IMR-90 (cell line): ENCODE data around the gene ADRA2C. TPM values are rescaled to one million over a fixed set of nuclear protein-coding genes. Genes with fewer than 3 reads are reported as not detected.

ENCODE experiments used
- ATAC-seq: fragments of 200-7000 bp; cut with Tn5 transposase; 2 replicates; pipeline ENCODE4 v1.9.1; 2020; ENCODE audit warnings: low read depth, mild to moderate bottlenecking, moderate library complexity
- BruUV-seq: library from RNA; stranded (reverse); fragments of 400-500 nt; replicated peaks from 2 replicates; lab custom pipeline; 2021; lab: Mats Ljungman, UMichigan
- CTCF ChIA-PET: fragments of 300-600 bp; formaldehyde crosslinking; extraction: SDS; loops from one replicate; lab custom pipeline; 2021; ENCODE audit warnings: antibody characterized with exemption; lab: Yijun Ruan, JAX
- POLR2A ChIA-PET: fragments of 300-600 bp; sonication (Branson Sonifier 250); formaldehyde crosslinking; loops from one replicate; lab custom pipeline; 2022; ENCODE audit warnings: antibody characterized with exemption; ENCODE audit not compliant: unreplicated experiment; lab: Charles Lee
- DNase-seq: peaks from one replicate; pipeline ENCODE4 v3.0.0; 2013
- H2AFZ ChIP-seq: replicated peaks from 2 replicates; pipeline ENCODE3; 2013; ENCODE audit warnings: low read length, mild to moderate bottlenecking; ENCODE audit not compliant: poor library complexity
- H2AK5ac ChIP-seq: 2 replicates; pipeline ENCODE4 v1.6.1; 2013; ENCODE audit warnings: low read depth, low read length, inconsistent platforms
- H2AK9ac ChIP-seq: replicated peaks from 2 replicates; pipeline ENCODE3; 2013; ENCODE audit warnings: mild to moderate bottlenecking, low read depth, low read length, moderate library complexity; ENCODE audit not compliant: poor library complexity
- H2BK120ac ChIP-seq: 2 replicates; pipeline ENCODE4 v1.6.1; 2013; ENCODE audit warnings: low read depth, low read length, inconsistent platforms
- H2BK15ac ChIP-seq: 3 replicates; pipeline ENCODE4 v1.6.1; 2013; ENCODE audit warnings: low read depth, low read length, inconsistent platforms
- H2BK20ac ChIP-seq: 2 replicates; pipeline ENCODE4 v1.6.1; 2013; ENCODE audit warnings: low read depth, mild to moderate bottlenecking, inconsistent platforms, low read length, moderate library complexity
- H2BK5ac ChIP-seq: 2 replicates; pipeline ENCODE4 v1.6.1; 2013; ENCODE audit warnings: mild to moderate bottlenecking, low read depth, low read length, inconsistent platforms; ENCODE audit not compliant: poor library complexity, severe bottlenecking
- H3K14ac ChIP-seq: replicated peaks from 2 replicates; pipeline ENCODE4 v1.6.1; 2013; ENCODE audit warnings: low read depth, low read length, inconsistent platforms
- H3K18ac ChIP-seq: 2 replicates; pipeline ENCODE4 v1.6.1; 2013; ENCODE audit warnings: low read depth, low read length, control low read depth
- H3K23ac ChIP-seq: 2 replicates; pipeline ENCODE4 v1.6.1; 2013; ENCODE audit warnings: low read depth, low read length, inconsistent platforms
- H3K27ac ChIP-seq: 2 replicates; pipeline ENCODE4 v1.5.1; 2013; ENCODE audit warnings: mild to moderate bottlenecking, control low read depth, low read length; ENCODE audit not compliant: insufficient read depth
- H3K27me3 ChIP-seq: 2 replicates; pipeline ENCODE4 v1.6.1; 2013; ENCODE audit warnings: low read length; ENCODE audit not compliant: control insufficient read depth, insufficient read depth
- H3K36me3 ChIP-seq: 2 replicates; pipeline ENCODE4 v1.6.1; 2013; ENCODE audit warnings: low read length, mixed read lengths; ENCODE audit not compliant: control insufficient read depth, insufficient read depth
- H3K4ac ChIP-seq: 2 replicates; pipeline ENCODE4 v1.6.1; 2013; ENCODE audit warnings: low read depth, low read length, inconsistent platforms
- H3K4me1 ChIP-seq: 2 replicates; pipeline ENCODE4 v1.6.1; 2013; ENCODE audit warnings: low read length, mixed read lengths; ENCODE audit not compliant: control insufficient read depth, insufficient read depth
- H3K4me2 ChIP-seq: 2 replicates; pipeline ENCODE4 v1.6.1; 2013; ENCODE audit warnings: low read depth, mild to moderate bottlenecking, control low read depth, low read length, moderate library complexity
- H3K4me3 ChIP-seq: 2 replicates; pipeline ENCODE4 v1.5.1; 2013; ENCODE audit warnings: low read depth, mild to moderate bottlenecking, control low read depth, low read length, moderate library complexity; ENCODE audit not compliant: insufficient read depth
- H3K56ac ChIP-seq: 2 replicates; pipeline ENCODE4 v1.6.1; 2013; ENCODE audit warnings: low read length, inconsistent platforms; ENCODE audit not compliant: insufficient read depth; ENCODE audit errors: extremely low read depth
- H3K79me1 ChIP-seq, 2 experiments: 2 replicates each; pipeline ENCODE4 v1.6.1; 2013; ENCODE audit warnings: low read length in 2 of 2, inconsistent platforms in 1 of 2, low read depth in 1 of 2
- H3K9ac ChIP-seq: 2 replicates; pipeline ENCODE4 v1.6.1; 2013; ENCODE audit warnings: low read depth, low read length, control low read depth
- H3K9me1 ChIP-seq: 2 replicates; pipeline ENCODE4 v1.6.1; 2013; ENCODE audit warnings: low read length, inconsistent platforms; ENCODE audit not compliant: insufficient read depth
- H3K9me3 ChIP-seq: 2 replicates; pipeline ENCODE4 v1.6.1; 2013; ENCODE audit warnings: low read length; ENCODE audit not compliant: control insufficient read depth, insufficient read depth
- H4K20me1 ChIP-seq: 2 replicates; pipeline ENCODE4 v1.6.1; 2013; ENCODE audit warnings: low read length, inconsistent platforms; ENCODE audit not compliant: insufficient read depth
- H4K5ac ChIP-seq: 2 replicates; pipeline ENCODE4 v1.6.1; 2013; ENCODE audit warnings: mild to moderate bottlenecking, low read depth, low read length, control low read depth
- H4K8ac ChIP-seq, 2 experiments: 2 replicates each; pipeline ENCODE4 v1.6.1; 2013; ENCODE audit warnings: low read depth in 2 of 2, low read length in 2 of 2, control low read depth in 1 of 2, inconsistent platforms in 1 of 2
- H4K91ac ChIP-seq: 2 replicates; pipeline ENCODE4 v1.6.1; 2013; ENCODE audit warnings: low read depth, low read length, inconsistent platforms; ENCODE audit not compliant: insufficient read depth
- BHLHE40 ChIP-seq: fragments of 150-350 bp; IDR thresholded peaks from 2 replicates; pipeline ENCODE4 v1.6.1; 2016; ENCODE audit warnings: mild to moderate bottlenecking, low read depth, low read length
- CEBPB ChIP-seq: IDR thresholded peaks from 2 replicates; pipeline ENCODE4 v1.6.1; 2012; ENCODE audit warnings: low read depth, low read length, improper control_type of control experiment
- CHD1 ChIP-seq: IDR thresholded peaks from 2 replicates; pipeline ENCODE4 v1.6.1; 2012; ENCODE audit warnings: low read depth, low read length, improper control_type of control experiment
- NFE2L2 ChIP-seq: fragments of 150-350 bp; IDR thresholded peaks from 2 replicates; pipeline ENCODE4 v1.6.1; 2016; ENCODE audit warnings: low read depth, mild to moderate bottlenecking, low read length
- POLR2A ChIP-seq: IDR thresholded peaks from 2 replicates; pipeline ENCODE4 v1.6.1; 2012; ENCODE audit warnings: mild to moderate bottlenecking, low read depth, low read length
- RFX5 ChIP-seq: IDR thresholded peaks from 2 replicates; pipeline ENCODE4 v1.8.0; 2012; ENCODE audit warnings: low read depth, mild to moderate bottlenecking, low read length, moderate library complexity
- SMC3 ChIP-seq: fragments of 150-350 bp; IDR thresholded peaks from 2 replicates; pipeline ENCODE4 v1.6.1; 2016; ENCODE audit warnings: low read depth, mild to moderate bottlenecking, antibody characterized with exemption, low read length, moderate library complexity
- WGBS, 2 experiments: methylation state at CpG; one replicate each; pipeline versions ENCODE4 v1.1.5 to v1.1.7; 2013; ENCODE audit warnings: missing lambda C conversion rate in 2 of 2; ENCODE audit not compliant: insufficient read length in 1 of 2; ENCODE audit errors: extremely low coverage in 2 of 2; 5-methylcytosine and 5-hydroxymethylcytosine counted together
- dilution Hi-C: fragments of 300-500 bp; cut with HindIII; formaldehyde crosslinking; loops from one replicate; pipeline ENCODE4 v1.14.3; 2018; ENCODE audit warnings: low sequenced_read_pairs; ENCODE audit not compliant: unreplicated experiment
- in situ Hi-C: fragments of 300-500 bp; cut with MboI; formaldehyde crosslinking; loops from 3 replicates; pipeline ENCODE4 v1.14.3; 2019; ENCODE audit warnings: low sequenced_read_pairs, inconsistent platforms, mixed read lengths
- intact Hi-C: fragments of 100-400 bp; cut with micrococcal nuclease; formaldehyde crosslinking; loops from 2 replicates; pipeline ENCODE4 v1.10.0; 2022
- polyA plus RNA-seq, 3 experiments: library from polyadenylated mRNA; depleted of rRNA; stranded (reverse); fragments of >200 nt; gene quantifications; 2 replicates each; pipeline ENCODE4 v1.2.3, GENCODE V29; 2012; ENCODE audit warnings: low replicate concordance in 1 of 3
- total RNA-seq: library from RNA; depleted of rRNA; stranded (reverse); fragments of >200 nt; gene quantifications from 2 replicates; pipeline ENCODE4 v1.2.3, GENCODE V29; 2012
- TF ChIP-seq, protein P1 (sequence below): fragments of 150-350 bp; IDR thresholded peaks from 2 replicates; pipeline ENCODE4 v1.6.1; 2016; ENCODE audit warnings: low read depth, mild to moderate bottlenecking, low read length, moderate library complexity, borderline replicate concordance

Gene ADRA2C
- total and polyA plus RNA-seq, 2 of the 4 experiments (the other 2 are of a cell fraction), result under 0.01 to 0.14 TPM

DNA sequence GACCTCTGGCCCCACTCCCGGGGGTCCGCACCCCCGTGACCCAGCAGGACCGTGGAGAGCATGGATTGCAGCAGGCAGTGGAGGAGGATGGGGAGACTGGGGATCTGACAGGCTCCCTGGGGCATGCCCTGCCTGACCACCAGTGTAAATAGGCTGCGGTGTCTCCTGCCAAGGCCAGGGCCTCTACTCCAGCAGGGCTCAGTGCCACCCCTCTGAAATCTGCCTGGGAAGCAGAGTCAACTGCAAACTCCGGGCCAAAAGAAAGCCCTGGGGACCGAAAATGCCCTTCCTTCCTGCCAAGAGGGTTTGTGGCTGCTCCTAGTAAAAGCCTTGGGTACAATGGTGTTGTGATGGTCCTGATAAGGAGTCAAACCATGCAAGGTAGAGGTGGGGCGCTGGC lies 6.4 kb downstream of the ADRA2C start (continued):
- TF ChIP-seq, protein P1, sequence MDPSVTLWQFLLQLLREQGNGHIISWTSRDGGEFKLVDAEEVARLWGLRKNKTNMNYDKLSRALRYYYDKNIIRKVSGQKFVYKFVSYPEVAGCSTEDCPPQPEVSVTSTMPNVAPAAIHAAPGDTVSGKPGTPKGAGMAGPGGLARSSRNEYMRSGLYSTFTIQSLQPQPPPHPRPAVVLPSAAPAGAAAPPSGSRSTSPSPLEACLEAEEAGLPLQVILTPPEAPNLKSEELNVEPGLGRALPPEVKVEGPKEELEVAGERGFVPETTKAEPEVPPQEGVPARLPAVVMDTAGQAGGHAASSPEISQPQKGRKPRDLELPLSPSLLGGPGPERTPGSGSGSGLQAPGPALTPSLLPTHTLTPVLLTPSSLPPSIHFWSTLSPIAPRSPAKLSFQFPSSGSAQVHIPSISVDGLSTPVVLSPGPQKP, result no peak
- TF ChIP-seq NFE2L2 (no peak), RFX5 (no peak)

DNA sequence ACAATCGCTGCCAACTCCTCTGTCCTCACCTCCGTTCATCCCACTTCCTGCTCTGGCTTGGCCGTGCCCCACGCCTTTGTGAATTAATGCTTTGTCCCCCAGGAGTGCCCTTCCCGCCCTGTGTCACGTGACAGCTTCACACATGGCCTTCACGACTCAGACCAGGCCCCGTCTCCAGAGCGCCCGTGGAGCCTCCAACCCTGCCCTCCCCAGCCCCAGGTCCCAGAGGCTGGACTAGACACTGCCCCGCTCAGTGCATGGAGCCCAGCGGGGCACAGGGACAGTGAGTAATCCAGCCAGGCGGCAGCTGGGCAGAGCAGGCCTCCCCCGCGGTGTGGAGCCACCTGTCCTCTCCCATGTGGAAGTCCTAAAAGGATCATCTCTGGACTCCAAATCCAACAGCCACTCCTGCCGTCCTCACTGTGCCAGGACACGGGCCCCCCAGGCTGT lies 7.4 kb downstream of the ADRA2C start:
- no CpG with 5 or more reads among the region's 17 CpGs for WGBS, 2 experiments
- no TSS peak for BruUV-seq
- H2BK20ac ChIP-seq, result no peak overlapping the region
- no peak overlapping the region for H2BK15ac ChIP-seq
- H3K9me1 ChIP-seq, result no peaks in the 10 kb centered on the region
- ATAC-seq (no peak), DNase-seq (no peak)
- no peak overlapping the region for H2AK9ac ChIP-seq
- intact Hi-C loops, result no loop called here
- no peak overlapping the region for H3K4ac ChIP-seq
- dilution Hi-C loops, result no loop called here
- no peaks in the 10 kb centered on the region for H3K36me3 ChIP-seq
- in situ Hi-C loops, result loop anchor here (10.0 kb wide), 1 partner anchor 171 kb away; no protein-coding TSS in a partner anchor
- no peaks in the 10 kb centered on the region for H4K20me1 ChIP-seq
- H3K14ac ChIP-seq, result no peak overlapping the region
- no peak overlapping the region for H3K27ac ChIP-seq
- no peak overlapping the region for H4K5ac ChIP-seq
- H3K4me3 ChIP-seq, result no peak overlapping the region
- H3K27me3 ChIP-seq, result peaks cover 62% of the 10 kb centered on the region
- H3K23ac ChIP-seq, result no peak overlapping the region
- H2BK120ac ChIP-seq, result no peak overlapping the region
- CTCF ChIA-PET, result no interaction called here
- H2AFZ ChIP-seq, result no peak overlapping the region
- H3K4me1 ChIP-seq, result no peaks in the 10 kb centered on the region
- H3K18ac ChIP-seq, result no peak overlapping the region
- no peaks in the 10 kb centered on the region for H3K9me3 ChIP-seq
- no peak overlapping the region for H3K9ac ChIP-seq
- no peak overlapping the region for H4K91ac ChIP-seq
- POLR2A ChIA-PET, result no interaction called here
- no peak overlapping the region for H3K56ac ChIP-seq
- TF ChIP-seq CEBPB (no peak), BHLHE40 (no peak), RFX5 (no peak), NFE2L2 (no peak), CHD1 (no peak), SMC3 (no peak), POLR2A (no peak)
- no peak overlapping the region for H3K4me2 ChIP-seq
- no peak overlapping the region for H2AK5ac ChIP-seq
- H3K79me1 ChIP-seq, result no peaks in the 10 kb centered on the region
- H4K8ac ChIP-seq, result no peak overlapping the region
- no peak overlapping the region for H2BK5ac ChIP-seq
